SJSA1 (cell line): ENCODE results near the gene UGT1A5. TPM values are rescaled to one million over a fixed set of nuclear protein-coding genes. Genes with fewer than 3 reads are reported as not detected.
A peak's percentile ranks its signal among the peaks of the same experiment; 100 is the strongest.

Experiments used
- DNase-seq, 2 experiments: peaks; one replicate each; pipeline ENCODE4 v3.0.0-alpha.2; 2015 to 2020; ENCODE audit warnings: low spot score in 2 of 2, low read depth in 1 of 2
- H3K27ac ChIP-seq: fragments of 250-450 bp; sonication (Bioruptor Pico); 2 replicates; pipeline ENCODE4 v1.5.1; 2020; ENCODE audit warnings: mild to moderate bottlenecking, moderate library complexity
- H3K27me3 ChIP-seq: fragments of 250-450 bp; sonication (Bioruptor Pico); replicated peaks from 2 replicates; pipeline ENCODE4 v1.5.1; 2020; ENCODE audit warnings: mild to moderate bottlenecking, moderate library complexity
- H3K36me3 ChIP-seq: fragments of 250-450 bp; sonication (Bioruptor Pico); 2 replicates; pipeline ENCODE4 v1.5.1; 2020; ENCODE audit warnings: mild to moderate bottlenecking
- H3K4me1 ChIP-seq: fragments of 250-450 bp; sonication (Bioruptor Pico); replicated peaks from 2 replicates; pipeline ENCODE4 v1.6.1; 2021; ENCODE audit warnings: mild to moderate bottlenecking
- H3K4me3 ChIP-seq: fragments of 250-450 bp; sonication (Bioruptor Pico); 2 replicates; pipeline ENCODE4 v1.5.1; 2020; ENCODE audit warnings: mild to moderate bottlenecking
- H3K9me3 ChIP-seq: fragments of 250-450 bp; sonication (Bioruptor Pico); replicated peaks from 2 replicates; pipeline ENCODE4 v1.5.1; 2020; ENCODE audit warnings: mild to moderate bottlenecking
- total RNA-seq: library from RNA; depleted of rRNA; stranded (reverse); fragments of >200 nt; shearing (Covaris generic); gene quantifications from 2 replicates; pipeline ENCODE4 v1.2.3, GENCODE V29; 2014

The UGT1A5 gene
- total RNA-seq, 1 experiment from 2014 or later, result not detected

DNA sequence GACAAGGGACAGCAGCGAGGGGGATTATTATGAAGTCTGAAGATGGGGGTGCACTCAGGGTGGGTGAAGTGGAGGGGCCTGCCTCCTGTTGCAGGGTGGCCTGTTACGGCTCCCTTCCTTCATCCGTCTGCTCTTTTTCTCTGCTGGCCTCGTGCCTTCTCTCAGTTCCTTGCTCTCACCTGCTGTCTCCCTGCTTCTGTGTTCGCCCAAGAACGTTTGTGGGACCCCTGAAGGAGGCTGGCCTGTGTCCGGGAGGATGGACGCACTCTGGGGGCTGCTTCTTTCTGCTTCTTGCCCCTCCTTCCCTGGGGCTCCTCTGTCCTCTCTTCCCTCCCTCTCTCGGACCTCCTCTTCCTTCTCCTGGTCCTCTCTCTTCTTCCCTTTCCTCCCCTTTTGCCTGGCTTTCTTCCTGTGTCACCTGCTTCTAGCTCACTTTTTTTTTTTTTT, 79.2 kb downstream of the UGT1A5 start:
- Histone ChIP-seq H3K27me3 (no peaks in the 10 kb centered on the region), H3K4me1 (no peaks in the 10 kb centered on the region), H3K27ac (no peak overlapping the region), H3K36me3 (no peaks in the 10 kb centered on the region), H3K4me3 (no peak overlapping the region), H3K9me3 (no peaks in the 10 kb centered on the region)
- no peak for DNase-seq

GRCh38 chr2:233792720-233793119, 80.0 kb downstream of the UGT1A5 start:
- no peak for DNase-seq
- Histone ChIP-seq H3K27ac (no peak overlapping the region), H3K27me3 (no peaks in the 10 kb centered on the region), H3K36me3 (no peaks in the 10 kb centered on the region), H3K4me3 (no peak overlapping the region), H3K4me1 (no peaks in the 10 kb centered on the region), H3K9me3 (no peaks in the 10 kb centered on the region)

GRCh38 chr2:233793465-233794127, 80.9 kb downstream of the UGT1A5 start:
- no peaks in the 10 kb centered on the region for H3K4me1 ChIP-seq
- peak in 1 of 2 experiments; percentile 28 for DNase-seq
- H3K36me3 ChIP-seq, result no peaks in the 10 kb centered on the region
- no peaks in the 10 kb centered on the region for H3K27me3 ChIP-seq
- H3K4me3 ChIP-seq, result no peak overlapping the region
- no peak overlapping the region for H3K27ac ChIP-seq
- H3K9me3 ChIP-seq, result no peaks in the 10 kb centered on the region

DNA sequence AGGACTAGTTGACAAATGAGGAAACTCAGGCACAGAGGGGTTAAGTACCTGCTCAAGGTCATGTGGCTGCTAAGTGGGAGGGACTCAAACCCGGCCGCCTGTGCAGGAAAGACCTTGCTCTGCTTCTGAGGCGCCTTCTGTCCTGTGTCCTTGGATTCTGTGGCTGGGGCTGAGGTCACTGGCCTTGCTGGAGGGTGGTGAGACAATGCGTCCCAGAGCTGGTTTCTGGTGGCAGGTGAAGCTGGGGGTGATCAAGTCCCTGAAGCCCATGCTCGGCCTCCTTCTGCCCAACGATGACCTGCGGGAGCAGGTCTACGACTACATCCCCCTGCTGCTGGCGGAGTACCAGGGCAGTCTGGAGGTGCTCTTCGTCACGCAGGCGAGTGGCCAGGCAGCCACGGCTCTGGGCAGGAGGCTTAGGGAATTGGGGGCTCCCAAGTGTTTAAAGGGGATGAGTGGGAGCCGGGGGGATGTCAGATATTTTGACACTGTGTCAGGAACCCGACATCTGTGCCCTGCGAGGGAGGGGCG, 81.5 kb downstream of the UGT1A5 start:
- H3K9me3 ChIP-seq, result no peaks in the 10 kb centered on the region
- no peaks in the 10 kb centered on the region for H3K27me3 ChIP-seq
- peak in 1 of 2 experiments; percentile 28 for DNase-seq
- no peak overlapping the region for H3K4me3 ChIP-seq
- H3K27ac ChIP-seq, result no peak overlapping the region
- no peaks in the 10 kb centered on the region for H3K36me3 ChIP-seq
- no peaks in the 10 kb centered on the region for H3K4me1 ChIP-seq

- DNase-seq, result peak in 1 of 2 experiments; percentile 30
- Histone ChIP-seq H3K27ac (no peak overlapping the region), H3K4me1 (no peaks in the 10 kb centered on the region)
These were observed 83.0 kb downstream of the UGT1A5 start for GRCh38 chr2:233795735-233796171.

GRCh38 chr2:233796254-233796653, 83.5 kb downstream of the UGT1A5 start:
- H3K36me3 ChIP-seq, result no peaks in the 10 kb centered on the region
- H3K4me3 ChIP-seq, result no peak overlapping the region
- H3K4me1 ChIP-seq, result no peaks in the 10 kb centered on the region
- no peak for DNase-seq
- no peaks in the 10 kb centered on the region for H3K9me3 ChIP-seq
- H3K27me3 ChIP-seq, result no peaks in the 10 kb centered on the region
- H3K27ac ChIP-seq, result no peak overlapping the region

More at GRCh38 chr2:233795735-233796171, 83.0 kb downstream of the UGT1A5 start:
- Histone ChIP-seq H3K36me3 (no peaks in the 10 kb centered on the region), H3K27me3 (no peaks in the 10 kb centered on the region), H3K9me3 (no peaks in the 10 kb centered on the region), H3K4me3 (no peak overlapping the region)

- H3K4me3 ChIP-seq, result no peak overlapping the region
- H3K9me3 ChIP-seq, result no peaks in the 10 kb centered on the region
- H3K36me3 ChIP-seq, result no peaks in the 10 kb centered on the region
- H3K4me1 ChIP-seq, result no peaks in the 10 kb centered on the region
- H3K27me3 ChIP-seq, result no peaks in the 10 kb centered on the region
- DNase-seq, result peak in 1 of 2 experiments; percentile 33
- H3K27ac ChIP-seq, result no peak overlapping the region
These were observed 85.8 kb downstream of the UGT1A5 start for GRCh38 chr2:233798335-233799086.

GRCh38 chr2:233799087-233799665, 86.5 kb downstream of the UGT1A5 start:
- no peaks in the 10 kb centered on the region for H3K27me3 ChIP-seq
- no peaks in the 10 kb centered on the region for H3K9me3 ChIP-seq
- no peak overlapping the region for H3K4me3 ChIP-seq
- no peaks in the 10 kb centered on the region for H3K36me3 ChIP-seq
- no peaks in the 10 kb centered on the region for H3K4me1 ChIP-seq
- DNase-seq, result peak in 1 of 2 experiments; percentile 32
- H3K27ac ChIP-seq, result no peak overlapping the region

DNA sequence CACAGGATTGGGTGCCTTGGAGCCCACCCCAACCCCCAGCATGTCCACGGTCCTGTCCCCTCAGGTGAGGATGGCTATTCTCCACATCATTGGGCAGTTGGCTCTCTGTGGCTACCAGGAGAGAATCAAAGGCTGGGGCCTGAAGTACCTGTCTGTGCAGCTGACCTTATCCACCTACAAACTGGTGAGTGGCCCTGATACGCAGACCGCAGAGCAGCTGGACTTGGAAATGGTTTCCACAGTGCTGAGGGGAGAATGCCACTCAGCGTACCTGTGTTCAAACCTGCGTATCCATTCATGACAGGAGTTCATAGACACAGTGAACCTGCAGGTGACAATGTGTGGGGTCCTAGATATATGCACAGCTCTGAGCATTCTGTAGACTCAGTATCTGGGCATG, 87.0 kb downstream of the UGT1A5 start:
- H3K36me3 ChIP-seq, result no peaks in the 10 kb centered on the region
- no peak for DNase-seq
- no peaks in the 10 kb centered on the region for H3K27me3 ChIP-seq
- H3K27ac ChIP-seq, result no peak overlapping the region
- H3K4me3 ChIP-seq, result no peak overlapping the region
- no peaks in the 10 kb centered on the region for H3K9me3 ChIP-seq
- no peaks in the 10 kb centered on the region for H3K4me1 ChIP-seq

DNA sequence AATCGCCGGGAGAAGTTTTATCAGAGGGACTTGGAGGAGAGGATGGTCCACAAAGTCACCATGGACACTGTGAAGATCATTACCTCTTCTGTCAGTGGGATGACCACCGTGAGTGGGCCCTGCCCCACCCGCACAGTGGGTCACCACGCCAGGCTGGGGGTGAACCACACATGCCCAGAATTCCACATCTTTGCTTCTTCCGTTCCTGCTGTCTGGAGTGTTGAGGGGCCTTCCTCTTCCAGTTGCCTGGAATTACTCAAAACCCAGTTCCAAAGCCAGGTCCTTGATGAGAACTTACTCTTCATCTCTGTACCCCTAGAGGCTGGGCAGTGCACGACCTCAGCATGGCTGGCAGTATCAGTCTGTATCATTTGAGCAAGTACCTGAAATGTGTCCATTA, 87.5 kb downstream of the UGT1A5 start:
- H3K27me3 ChIP-seq, result no peaks in the 10 kb centered on the region
- H3K27ac ChIP-seq, result no peak overlapping the region
- no peaks in the 10 kb centered on the region for H3K9me3 ChIP-seq
- no peak overlapping the region for H3K4me3 ChIP-seq
- no peaks in the 10 kb centered on the region for H3K4me1 ChIP-seq
- H3K36me3 ChIP-seq, result no peaks in the 10 kb centered on the region
- DNase-seq, result peak in 1 of 2 experiments; percentile 24

DNA sequence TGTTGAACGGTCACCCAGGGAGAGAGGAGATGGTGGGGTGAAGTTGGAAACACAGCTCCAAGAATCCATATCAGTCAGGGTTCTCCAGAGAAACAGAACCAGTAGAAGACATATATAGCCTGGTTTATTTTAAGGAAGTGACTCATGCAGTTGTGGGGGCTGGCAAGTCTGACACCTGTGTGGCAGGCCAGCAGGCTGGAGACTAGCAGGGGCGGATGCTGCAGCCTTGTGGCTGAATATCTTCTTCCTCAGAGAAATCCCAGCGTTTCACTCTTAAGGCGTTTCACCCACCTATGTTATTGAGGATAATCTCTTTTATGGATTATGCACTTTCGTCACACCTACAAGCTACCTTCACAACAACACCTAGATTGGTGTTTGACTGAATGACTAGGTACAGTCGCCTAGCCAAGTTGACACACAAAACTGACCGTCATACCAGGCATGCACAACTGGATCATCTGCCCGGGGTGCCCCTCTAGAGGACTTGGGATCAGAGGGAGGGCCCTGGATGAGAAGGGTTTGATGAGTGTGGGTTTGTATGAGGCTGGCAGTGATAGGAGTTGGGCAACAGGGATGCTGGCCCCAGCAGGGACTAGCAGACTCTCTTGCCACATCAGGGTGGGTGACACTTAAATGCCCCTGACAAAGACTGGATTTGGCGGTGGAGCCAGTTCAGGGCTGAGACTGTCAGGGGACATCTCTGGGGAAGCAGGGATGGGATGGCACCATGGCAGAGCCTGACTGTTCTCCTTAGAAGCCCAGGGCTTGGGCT, 88.8 kb downstream of the UGT1A5 start:
- Histone ChIP-seq H3K27me3 (no peaks in the 10 kb centered on the region; the same call in 1 of the 2 replicates), H3K4me3 (no peak overlapping the region), H3K27ac (no peak overlapping the region), H3K9me3 (no peaks in the 10 kb centered on the region), H3K36me3 (no peaks in the 10 kb centered on the region), H3K4me1 (no peaks in the 10 kb centered on the region)
- DNase-seq, result peak in 1 of 2 experiments; percentile 30

DNA sequence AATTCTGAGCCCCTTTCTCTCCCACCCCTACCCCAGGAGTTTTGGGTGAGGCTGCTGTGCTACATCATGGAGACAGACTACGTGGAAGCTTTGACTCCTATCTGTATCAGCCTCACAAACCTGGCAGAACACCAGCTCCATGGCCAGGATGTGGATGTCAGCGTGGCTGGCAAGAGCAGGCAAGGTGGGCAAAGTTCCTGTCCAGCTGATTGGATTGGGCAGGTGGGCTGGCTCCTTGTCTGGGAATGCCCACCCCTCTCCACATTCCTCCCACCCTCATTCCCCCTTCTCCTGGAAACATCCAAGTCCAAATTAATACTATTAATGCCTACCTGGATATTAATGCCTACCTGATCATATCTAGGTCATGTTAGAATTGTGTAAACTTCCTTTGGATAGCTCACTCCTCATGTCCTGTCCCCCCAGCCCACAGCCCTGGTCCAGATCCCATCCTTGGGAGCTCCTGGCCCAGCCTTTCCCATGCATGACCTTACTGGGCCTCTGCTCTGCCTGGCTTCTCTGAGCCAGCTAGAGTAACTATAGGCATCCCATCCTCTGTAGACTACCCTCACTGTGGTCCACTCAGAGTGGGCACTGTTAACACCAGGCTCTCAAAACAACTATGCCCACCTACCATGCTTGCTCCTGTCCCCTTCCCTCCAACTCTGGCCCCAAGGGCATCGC, 89.6 kb downstream of the UGT1A5 start:
- no peaks in the 10 kb centered on the region for H3K9me3 ChIP-seq
- peak in 1 of 2 experiments; percentile 28 for DNase-seq
- H3K27ac ChIP-seq, result no peak overlapping the region
- no peaks in the 10 kb centered on the region for H3K36me3 ChIP-seq
- no peaks in the 10 kb centered on the region; the same call in 1 of the 2 replicates for H3K27me3 ChIP-seq
- H3K4me1 ChIP-seq, result no peaks in the 10 kb centered on the region
- no peak overlapping the region for H3K4me3 ChIP-seq
